ENCODE results near the gene NDOR1. TPM values are rescaled to one million over a fixed set of nuclear protein-coding genes. Genes with fewer than 3 reads are reported as not detected.

Gene NDOR1
- total and polyA plus RNA-seq, 2 of the 8 experiments (the other 6 are each of a cell fraction or from before 2014, with no cell fraction given) = 25.7 to 32.3 TPM

GRCh38 chr9:137184881-137185660 is 20.4 kb upstream of the NDOR1 start:
- Histone ChIP-seq H2BK5ac (ENCODE audit: low read depth, low read length) (no peak overlapping the region), H2BK20ac (ENCODE audit: low read length) (no peak overlapping the region), H2AFZ (ENCODE audit: low read length) (no peak overlapping the region), H2BK15ac (ENCODE audit: low read length) (no peak overlapping the region), H3K4me3 (ENCODE audit: extremely low read depth in 1 of 4, insufficient read depth in 2 of 4, low read depth in 3 of 4, low read length in 4 of 4) (no peak overlapping the region), H3K9me3 (ENCODE audit: insufficient read depth in 2 of 2, low read depth in 1 of 2, low read length in 1 of 2) (no peaks in the 10 kb centered on the region), H3K23ac (ENCODE audit: insufficient read length) (no peak overlapping the region), H3K27me3 (replicated peaks in 1 of 4; ENCODE audit: control insufficient read depth in 3 of 4, extremely low read depth in 1 of 4, insufficient read depth in 3 of 4, low read length in 3 of 4) (no peaks in the 10 kb centered on the region; a peak in 1 of 7 replicates), H4K20me1 (replicated peaks in 1 of 2; ENCODE audit: control insufficient read depth in 1 of 2, insufficient read depth in 2 of 2, low read length in 2 of 2) (peaks cover 3 to 29% of the 10 kb centered on the region in 2 experiments), H3K4me1 (replicated peaks in 1 of 4; ENCODE audit: control insufficient read depth in 3 of 4, insufficient read depth in 4 of 4, low read length in 3 of 4) (peaks cover 0 to 17% (median 6%) of the 10 kb centered on the region in 4 experiments; a peak in 5 of 7 replicates), H2AK5ac (ENCODE audit: low read depth, low read length) (no peak overlapping the region), H3K14ac (ENCODE audit: insufficient read length) (no peak overlapping the region), H4K5ac (ENCODE audit: insufficient read length, low read depth, low read length) (no peak overlapping the region), H3K4ac (replicated peaks; ENCODE audit: insufficient read length, low read depth, low read length) (no peak overlapping the region), H3K79me1 (ENCODE audit: low read depth, low read length) (peaks cover 5% of the 10 kb centered on the region), H3K4me2 (ENCODE audit: insufficient read depth in 1 of 2, low read depth in 2 of 2, low read length in 2 of 2) (no peak overlapping the region), H3K27ac (ENCODE audit: low read depth, low read length) (no peak overlapping the region), H3K79me2 (ENCODE audit: control insufficient read depth in 1 of 2, insufficient read depth in 2 of 2, low read length in 2 of 2) (peaks cover 0 to 29% of the 10 kb centered on the region in 2 experiments; a peak in 2 of 4 replicates), H2BK120ac (replicated peaks; ENCODE audit: low read depth, low read length) (no peak overlapping the region), H3K23me2 (ENCODE audit: low read depth, low read length) (peaks cover 8% of the 10 kb centered on the region; the same call in 1 of the 2 replicates), H3K9ac (replicated peaks in 1 of 4; ENCODE audit: extremely low read depth in 1 of 4, low read depth in 3 of 4, low read length in 3 of 4) (no peak overlapping the region), H3K18ac (ENCODE audit: extremely low read depth, low read length) (no peak overlapping the region), H2BK12ac (ENCODE audit: low read depth, low read length) (no peak overlapping the region), H4K8ac (ENCODE audit: extremely low read depth, insufficient read depth, low read length) (peak overlapping the region; percentile 68; the same call in 1 of the 2 replicates), H3K36me3 (ENCODE audit: control insufficient read depth in 2 of 4, insufficient read depth in 4 of 4, low read length in 3 of 4) (peaks cover 3 to 37% (median 12%) of the 10 kb centered on the region in 4 experiments; a peak in 7 of 8 replicates), H3K56ac (replicated peaks; ENCODE audit: insufficient read length, low read depth, low read length) (no peak overlapping the region), H4K91ac (replicated peaks; ENCODE audit: insufficient read length, low read length) (no peak overlapping the region)
- DNase-seq (ENCODE audit: low read depth in 1 of 2, low spot score in 2 of 2) (no peak), FAIRE-seq (no peak)
- ChIA-PET POLR2A (ENCODE audit: partially characterized antibody) (interaction anchor here (0.6 to 1.5 kb wide), 3 partner anchors 9 to 225 kb away, joined by 3 to 4 read pairs (median 3); partner anchors contain the start of gene TPRN), CTCF (ENCODE audit: partially characterized antibody) (interaction anchor here (5.4 kb wide), 1 partner anchor 9 kb away, joined by 47 read pairs; no protein-coding TSS in a partner anchor)
- 96% methylated on average over 48 of the region's 48 CpGs; no CpG with 5 or more reads in 1 of the 2 experiments for WGBS, 2 experiments (ENCODE audit: extremely low coverage in 1 of 2, insufficient coverage in 1 of 2, insufficient read length in 1 of 2, insufficient replicate concordance in 2 of 2, low coverage in 1 of 2, low lambda C conversion rate in 2 of 2, missing lambda C conversion rate in 1 of 2)
- no peak for TF ChIP-seq E2F6 (IDR thresholded peaks at IDR 0.05)

Data from H1 (cell line).